Astrocyte (in vitro differentiated cells and primary cell): ENCODE results near the gene SPATC1L. TPM values are rescaled to one million over a fixed set of nuclear protein-coding genes. Genes with fewer than 3 reads are reported as not detected.

Experiments
- DNase-seq: peaks from one replicate; pipeline ENCODE4 v3.0.0-alpha.2; 2010; ENCODE audit warnings: low read depth
- FAIRE-seq: peaks from 2 replicates; lab custom pipeline; 2011; peaks lifted over from hg19 to GRCh38; lab: Jason Lieb, UNC
- H2AFZ ChIP-seq: 2 replicates; pipeline ENCODE4 v1.6.0; 2012; ENCODE audit warnings: low read depth, low read length, inconsistent platforms
- H3K27ac ChIP-seq: 2 replicates; pipeline ENCODE4 v1.5.1; 2011; ENCODE audit warnings: low read depth, low read length, inconsistent platforms
- H3K27me3 ChIP-seq: 2 replicates; pipeline ENCODE4 v1.6.0; 2011; ENCODE audit warnings: low read length, inconsistent platforms; ENCODE audit not compliant: insufficient read depth
- H3K36me3 ChIP-seq: 2 replicates; pipeline ENCODE4 v1.5.1; 2011; ENCODE audit warnings: low read length, inconsistent platforms; ENCODE audit not compliant: insufficient read depth
- H3K4me1 ChIP-seq: 2 replicates; pipeline ENCODE4 v1.5.1; 2011; ENCODE audit warnings: low read length, inconsistent platforms; ENCODE audit not compliant: insufficient read depth
- H3K4me2 ChIP-seq: 2 replicates; pipeline ENCODE4 v1.6.0; 2012; ENCODE audit warnings: low read length, inconsistent platforms
- H3K4me3 ChIP-seq: 2 replicates; pipeline ENCODE4 v1.5.1; 2011; ENCODE audit warnings: low read depth, mild to moderate bottlenecking, low read length, inconsistent platforms; ENCODE audit not compliant: insufficient read depth
- H3K79me2 ChIP-seq: 2 replicates; pipeline ENCODE4 v1.6.0; 2012; ENCODE audit warnings: mild to moderate bottlenecking, low read length, inconsistent platforms; ENCODE audit not compliant: insufficient read depth
- H3K9ac ChIP-seq: 2 replicates; pipeline ENCODE4 v1.6.0; 2012; ENCODE audit warnings: mild to moderate bottlenecking, low read length, inconsistent platforms
- H3K9me3 ChIP-seq: 2 replicates; pipeline ENCODE4 v1.5.1; 2012; ENCODE audit warnings: low read depth, mild to moderate bottlenecking, low read length, inconsistent platforms; ENCODE audit not compliant: insufficient read depth
- H4K20me1 ChIP-seq: 2 replicates; pipeline ENCODE4 v1.6.0; 2012; ENCODE audit warnings: low read length, inconsistent platforms; ENCODE audit not compliant: insufficient read depth
- H3K27ac Mint-ChIP-seq: one replicate; pipeline ENCODE4 v1.8.0; 2021; ENCODE audit warnings: mild to moderate bottlenecking, mixed read lengths; ENCODE audit not compliant: unreplicated experiment
- H3K27me3 Mint-ChIP-seq: one replicate; pipeline ENCODE4 v1.8.0; 2021; ENCODE audit warnings: low read depth, mixed read lengths; ENCODE audit not compliant: unreplicated experiment
- H3K36me3 Mint-ChIP-seq: one replicate; pipeline ENCODE4 v1.8.0; 2021; ENCODE audit warnings: low read depth, mixed read lengths; ENCODE audit not compliant: unreplicated experiment
- H3K4me1 Mint-ChIP-seq: one replicate; pipeline ENCODE4 v1.8.0; 2021; ENCODE audit warnings: low read depth, mixed read lengths; ENCODE audit not compliant: unreplicated experiment
- H3K4me3 Mint-ChIP-seq: one replicate; pipeline ENCODE4 v1.8.0; 2021; ENCODE audit warnings: mild to moderate bottlenecking, moderate library complexity, mixed read lengths; ENCODE audit not compliant: unreplicated experiment
- H3K9me3 Mint-ChIP-seq: one replicate; pipeline ENCODE4 v1.8.0; 2021; ENCODE audit warnings: mild to moderate bottlenecking, mixed read lengths; ENCODE audit not compliant: unreplicated experiment
- CTCF ChIP-seq: IDR thresholded peaks from 2 replicates; pipeline ENCODE4 v1.5.1; 2011; ENCODE audit warnings: low read depth, mild to moderate bottlenecking, inconsistent platforms, low read length, moderate library complexity; ENCODE audit not compliant: insufficient read depth
- EZH2 ChIP-seq: IDR thresholded peaks from 2 replicates; pipeline ENCODE4 v1.6.1; 2012; ENCODE audit warnings: mild to moderate bottlenecking, low read length, inconsistent platforms; ENCODE audit not compliant: insufficient read depth
- total RNA-seq: library from RNA; stranded (reverse); gene quantifications from 2 replicates; pipeline ENCODE4 v1.2.1, GENCODE V29; 2021

Gene SPATC1L
- total RNA-seq, 1 donor from 2014 or later, result 17.8 TPM

GRCh38 chr21:46196733-46197132 lies 12.5 kb upstream of the SPATC1L start:
- no peak overlapping the region for H3K4me2 ChIP-seq
- no peaks in the 10 kb centered on the region for H3K27me3 Mint-ChIP-seq
- H3K9me3 Mint-ChIP-seq, result no peaks in the 10 kb centered on the region
- peaks cover under 1% of the 10 kb centered on the region for H3K4me1 ChIP-seq
- H3K27ac ChIP-seq, result no peak overlapping the region
- H3K36me3 Mint-ChIP-seq, result peaks cover 25% of the 10 kb centered on the region
- H3K27me3 ChIP-seq, result no peaks in the 10 kb centered on the region
- H3K4me1 Mint-ChIP-seq, result no peaks in the 10 kb centered on the region
- no peak for FAIRE-seq
- H3K27ac Mint-ChIP-seq, result no peak overlapping the region
- H4K20me1 ChIP-seq, result peaks cover 24% of the 10 kb centered on the region
- H3K4me3 Mint-ChIP-seq, result no peak overlapping the region
- H3K4me3 ChIP-seq, result no peak overlapping the region
- no peak for TF ChIP-seq EZH2
- TF ChIP-seq CTCF, result no peak
- H3K36me3 ChIP-seq, result peaks cover 21% of the 10 kb centered on the region
- H2AFZ ChIP-seq, result no peak overlapping the region
- no peaks in the 10 kb centered on the region for H3K9me3 ChIP-seq
- no peak overlapping the region for H3K9ac ChIP-seq
- no peaks in the 10 kb centered on the region for H3K79me2 ChIP-seq
- DNase-seq, result no peak

- Histone ChIP-seq H3K27me3 (no peaks in the 10 kb centered on the region), H3K79me2 (no peaks in the 10 kb centered on the region), H3K4me2 (no peak overlapping the region), H3K27ac (no peak overlapping the region), H4K20me1 (peaks cover 33% of the 10 kb centered on the region), H3K36me3 (peaks cover 21% of the 10 kb centered on the region), H3K9me3 (no peaks in the 10 kb centered on the region), H3K4me3 (no peak overlapping the region), H2AFZ (no peak overlapping the region), H3K9ac (no peak overlapping the region), H3K4me1 (peaks cover 11% of the 10 kb centered on the region)
- TF ChIP-seq EZH2 (no peak), CTCF (no peak)
- no peak for FAIRE-seq
- no peak for DNase-seq
- peaks cover 31% of the 10 kb centered on the region for H3K36me3 Mint-ChIP-seq
- no peak overlapping the region for H3K4me3 Mint-ChIP-seq
- H3K4me1 Mint-ChIP-seq, result peaks cover 9% of the 10 kb centered on the region
- no peaks in the 10 kb centered on the region for H3K27me3 Mint-ChIP-seq
- H3K9me3 Mint-ChIP-seq, result no peaks in the 10 kb centered on the region
- no peak overlapping the region for H3K27ac Mint-ChIP-seq
Measured at GRCh38 chr21:46195595-46196195, 11.4 kb upstream of the SPATC1L start.
